ENCODE measurements around the gene NMNAT2.

Gene NMNAT2

DNA sequence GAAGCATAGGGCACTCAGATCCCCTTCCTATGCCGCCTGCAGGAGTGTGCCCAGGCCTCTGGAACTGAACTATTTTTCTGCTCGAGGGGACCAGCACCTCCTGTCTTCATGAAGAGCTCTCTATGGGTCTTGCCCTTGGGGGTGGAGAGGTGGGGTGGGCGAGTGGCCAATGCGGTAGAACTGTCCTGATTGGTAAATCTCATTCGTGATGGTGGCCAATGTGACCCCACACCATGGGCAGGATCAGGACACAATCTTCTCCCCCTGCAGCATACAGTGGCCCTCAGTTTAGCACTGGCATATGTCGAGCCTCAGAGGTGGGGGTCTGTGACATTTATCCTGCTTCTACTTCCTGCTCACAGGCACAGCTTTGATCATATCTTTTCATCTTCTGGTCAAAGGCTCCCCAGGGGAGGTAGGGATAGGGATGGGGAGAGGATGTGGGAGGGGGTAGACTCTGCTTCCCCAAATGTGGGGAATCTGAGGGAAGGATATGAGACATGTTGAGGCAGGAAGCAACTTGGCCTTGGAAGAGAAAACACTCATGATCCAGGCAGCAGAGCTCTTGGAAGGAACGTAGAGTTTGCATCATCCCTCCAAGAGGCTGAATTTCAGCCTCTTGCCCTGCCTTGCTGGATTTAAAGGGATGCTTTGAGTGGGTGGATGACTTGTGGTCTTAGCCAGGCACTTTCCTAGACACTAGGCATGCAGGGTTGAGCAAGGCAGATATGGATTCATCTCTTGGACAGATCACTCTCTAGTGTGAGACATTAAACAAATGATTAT is 150.3 kb downstream of the NMNAT2 start:
- no peaks in the 10 kb centered on the region for H3K36me3 Mint-ChIP-seq

DNA sequence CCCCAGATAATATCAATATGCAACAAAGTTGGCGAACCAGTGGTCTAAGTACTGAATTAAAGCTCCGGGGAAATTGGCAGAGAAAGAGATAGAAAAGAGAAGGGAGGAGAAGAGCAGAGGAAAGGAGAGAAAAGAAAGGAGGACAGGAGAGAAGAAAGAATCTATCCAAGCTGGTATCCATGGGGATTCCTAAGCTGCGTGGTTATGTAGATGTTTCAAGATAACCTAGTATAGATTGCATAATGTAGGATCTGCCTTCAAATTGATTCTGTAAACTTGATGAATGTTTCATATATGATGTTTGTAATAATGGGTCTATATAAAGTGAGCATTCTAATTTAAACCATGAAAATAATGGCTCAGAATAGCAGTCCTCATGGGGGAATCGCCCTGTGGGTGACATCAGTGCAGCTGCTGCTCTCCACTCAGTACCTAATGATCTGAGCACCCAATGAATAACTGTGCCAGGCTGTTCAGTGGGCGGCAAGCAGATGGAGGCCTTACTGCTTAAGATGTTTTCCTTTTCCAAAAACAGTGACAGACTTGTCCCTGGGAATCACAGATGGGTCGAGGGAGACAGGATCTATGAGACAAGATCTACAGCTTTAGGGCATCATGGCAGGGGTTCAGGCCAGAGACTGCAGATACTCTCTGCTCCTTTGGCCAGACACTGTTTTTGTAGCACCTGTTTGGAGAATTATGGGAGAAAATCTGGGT is 154.1 kb downstream of the NMNAT2 start:
- H3K9me3 Mint-ChIP-seq (ENCODE audit: low read depth): no peaks in the 10 kb centered on the region
- no peak overlapping the region for H3K27ac Mint-ChIP-seq
- no peaks in the 10 kb centered on the region for H3K36me3 Mint-ChIP-seq
- H3K4me3 Mint-ChIP-seq: no peak overlapping the region
- H3K4me1 Mint-ChIP-seq (ENCODE audit: low read depth): no peaks in the 10 kb centered on the region
- peaks cover 16% of the 10 kb centered on the region for H3K27me3 Mint-ChIP-seq

More for the DNA sequence above, 150.3 kb downstream of the NMNAT2 start:
- H3K27me3 Mint-ChIP-seq: peaks cover 14% of the 10 kb centered on the region
- no peak overlapping the region for H3K27ac Mint-ChIP-seq
- no peak overlapping the region for H3K4me3 Mint-ChIP-seq
- H3K4me1 Mint-ChIP-seq (ENCODE audit: low read depth): no peaks in the 10 kb centered on the region
- H3K9me3 Mint-ChIP-seq (ENCODE audit: low read depth): no peaks in the 10 kb centered on the region

DNA sequence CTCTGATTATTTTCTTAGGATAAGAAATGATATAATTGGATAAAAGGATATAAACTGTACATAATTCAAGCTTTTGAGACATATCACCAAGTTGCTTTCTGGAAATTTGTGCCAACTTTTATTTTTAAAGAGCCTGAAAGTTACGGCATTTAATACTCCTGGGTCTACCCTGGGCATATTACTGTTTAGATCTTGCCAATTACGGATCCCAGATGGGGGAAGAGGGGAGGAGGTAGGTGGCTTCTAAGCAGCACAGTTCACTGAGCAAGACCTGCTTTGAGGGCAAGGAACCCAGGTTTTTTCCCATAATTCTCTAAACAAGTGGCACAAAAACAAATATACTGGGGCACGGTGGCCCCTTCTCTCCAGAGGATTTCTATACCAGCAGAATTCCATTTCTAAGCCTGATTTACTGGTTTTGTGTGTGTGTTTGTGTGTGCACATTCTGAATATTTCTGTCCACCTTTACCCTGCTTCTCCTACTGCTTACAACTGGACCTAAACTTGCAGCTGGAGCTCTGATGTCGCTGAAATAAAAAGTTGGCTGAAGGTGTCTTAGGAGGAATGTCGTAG is 155.5 kb downstream of the NMNAT2 start:
- peaks cover 21% of the 10 kb centered on the region for H3K27me3 Mint-ChIP-seq

GRCh38 chr1:183259924-183260323 is 158.3 kb downstream of the NMNAT2 start:
- Mint-ChIP-seq H3K4me1 (ENCODE audit: low read depth) (no peaks in the 10 kb centered on the region), H3K27me3 (peaks cover 16% of the 10 kb centered on the region), H3K36me3 (no peaks in the 10 kb centered on the region), H3K9me3 (ENCODE audit: low read depth) (no peaks in the 10 kb centered on the region), H3K4me3 (no peak overlapping the region), H3K27ac (no peak overlapping the region)

More for the DNA sequence above, 155.5 kb downstream of the NMNAT2 start:
- H3K4me3 Mint-ChIP-seq: no peak overlapping the region
- no peak overlapping the region for H3K27ac Mint-ChIP-seq
- H3K36me3 Mint-ChIP-seq: no peaks in the 10 kb centered on the region
- no peaks in the 10 kb centered on the region for H3K4me1 Mint-ChIP-seq (ENCODE audit: low read depth)
- H3K9me3 Mint-ChIP-seq (ENCODE audit: low read depth): no peaks in the 10 kb centered on the region

DNA sequence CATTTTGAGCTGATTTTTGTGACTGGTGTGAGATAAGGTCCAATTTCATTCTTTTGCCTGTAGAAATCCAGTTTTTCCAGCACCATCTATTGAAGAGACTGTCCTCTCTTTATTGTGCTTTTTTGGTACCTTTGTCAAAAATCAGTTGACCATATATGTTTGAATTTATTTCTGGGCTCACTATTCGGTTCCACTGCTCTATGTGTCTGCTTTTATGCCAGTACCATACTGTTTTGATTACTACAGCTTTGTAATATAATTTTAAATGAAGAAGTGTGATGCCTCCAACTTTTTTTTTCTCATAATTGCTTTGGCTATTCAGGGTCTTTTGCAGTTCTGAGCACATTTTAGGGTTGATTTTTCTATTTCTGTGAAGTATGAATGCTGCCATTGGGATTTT is 163.1 kb downstream of the NMNAT2 start:
- peaks cover 10% of the 10 kb centered on the region for H3K27me3 Mint-ChIP-seq
- H3K4me3 Mint-ChIP-seq: no peak overlapping the region
- H3K36me3 Mint-ChIP-seq: no peaks in the 10 kb centered on the region
- H3K4me1 Mint-ChIP-seq (ENCODE audit: low read depth): no peaks in the 10 kb centered on the region
- H3K9me3 Mint-ChIP-seq (ENCODE audit: low read depth): no peaks in the 10 kb centered on the region
- no peak overlapping the region for H3K27ac Mint-ChIP-seq

GRCh38 chr1:183251959-183252450 is 166.2 kb downstream of the NMNAT2 start:
- Mint-ChIP-seq H3K27ac (no peak overlapping the region), H3K27me3 (no peaks in the 10 kb centered on the region), H3K9me3 (ENCODE audit: low read depth) (no peaks in the 10 kb centered on the region), H3K4me1 (ENCODE audit: low read depth) (no peaks in the 10 kb centered on the region), H3K4me3 (no peak overlapping the region), H3K36me3 (no peaks in the 10 kb centered on the region)

DNA sequence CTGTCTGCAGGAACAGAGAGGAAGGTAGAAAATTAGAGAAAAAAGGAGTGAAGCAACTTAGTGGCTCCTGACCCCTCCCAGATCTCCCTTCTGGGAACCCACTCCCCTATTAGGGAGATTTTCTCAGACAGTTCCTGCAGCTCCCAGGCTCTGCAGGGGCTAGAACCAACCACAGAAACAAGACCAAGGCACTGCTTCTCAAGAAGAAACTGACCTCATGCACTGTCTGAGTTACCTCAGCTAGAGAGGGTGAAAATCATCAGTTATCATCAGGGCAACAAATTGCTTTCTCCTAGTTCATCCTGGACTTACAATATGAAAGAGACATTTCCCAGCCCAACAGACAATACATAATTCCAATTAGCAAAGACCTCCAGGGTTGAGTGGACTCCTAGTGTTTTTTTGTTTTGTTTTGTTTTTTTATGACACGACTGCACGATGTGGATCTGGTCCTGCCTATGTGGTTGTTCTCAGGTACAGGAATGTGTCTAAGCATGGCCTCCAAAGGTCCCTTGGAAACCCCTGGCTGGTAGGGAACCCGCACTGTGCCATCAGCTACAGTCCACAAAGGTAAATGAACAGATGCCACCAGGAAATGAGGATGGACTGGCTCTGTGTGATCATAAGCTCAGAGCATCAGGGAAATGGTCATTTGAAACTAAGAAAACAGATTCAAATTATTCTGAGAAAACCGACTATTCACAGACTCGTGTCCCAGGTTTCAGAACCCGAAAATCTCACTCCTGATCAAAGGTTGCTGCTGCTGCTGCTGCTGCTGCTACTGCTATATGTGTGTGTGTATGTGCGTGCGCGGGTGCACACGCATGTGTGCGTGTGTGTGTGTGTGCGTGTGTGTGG is 166.8 kb downstream of the NMNAT2 start:
- Mint-ChIP-seq H3K36me3 (no peaks in the 10 kb centered on the region), H3K27me3 (no peaks in the 10 kb centered on the region), H3K27ac (no peak overlapping the region), H3K4me1 (ENCODE audit: low read depth) (no peaks in the 10 kb centered on the region), H3K9me3 (ENCODE audit: low read depth) (no peaks in the 10 kb centered on the region), H3K4me3 (no peak overlapping the region)

DNA sequence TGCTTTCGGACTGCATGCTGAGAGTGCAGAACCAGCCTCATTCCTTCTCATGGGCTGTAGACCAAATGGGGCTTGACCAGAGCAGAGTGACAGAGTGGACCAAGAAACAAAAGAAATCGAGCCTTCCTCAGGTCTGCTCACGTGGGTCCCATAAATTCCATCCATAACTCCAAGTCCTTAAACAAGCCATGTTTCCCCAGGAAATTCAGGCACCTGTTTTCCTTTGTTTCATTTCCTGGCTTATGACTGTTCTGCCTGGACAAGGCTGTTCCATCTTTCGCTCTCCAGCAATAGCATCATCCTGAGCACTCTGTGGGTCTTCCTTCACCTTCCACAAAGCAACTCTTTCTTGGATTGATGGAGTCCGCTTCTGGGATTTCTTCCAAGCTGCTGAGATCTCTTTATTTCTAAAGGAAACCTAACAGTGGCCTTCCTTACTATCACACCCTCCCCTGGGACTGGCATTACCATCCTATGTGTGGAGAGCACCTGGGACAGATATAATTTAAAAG is 168.2 kb downstream of the NMNAT2 start:
- H3K27ac Mint-ChIP-seq: no peak overlapping the region
- no peaks in the 10 kb centered on the region for H3K9me3 Mint-ChIP-seq (ENCODE audit: low read depth)
- H3K4me3 Mint-ChIP-seq: no peak overlapping the region
- H3K4me1 Mint-ChIP-seq (ENCODE audit: low read depth): no peaks in the 10 kb centered on the region
- H3K27me3 Mint-ChIP-seq: no peaks in the 10 kb centered on the region
- H3K36me3 Mint-ChIP-seq: peaks cover 2% of the 10 kb centered on the region

- H3K4me3 Mint-ChIP-seq: no peak overlapping the region
- no peaks in the 10 kb centered on the region for H3K4me1 Mint-ChIP-seq (ENCODE audit: low read depth)
- no peaks in the 10 kb centered on the region for H3K27me3 Mint-ChIP-seq
- H3K27ac Mint-ChIP-seq: no peak overlapping the region
- peaks cover 2% of the 10 kb centered on the region for H3K36me3 Mint-ChIP-seq
- no peaks in the 10 kb centered on the region for H3K9me3 Mint-ChIP-seq (ENCODE audit: low read depth)
Measured at GRCh38 chr1:183248989-183249691, 169.0 kb downstream of the NMNAT2 start.

- Mint-ChIP-seq H3K4me3 (no peak overlapping the region), H3K27ac (no peak overlapping the region), H3K27me3 (no peaks in the 10 kb centered on the region), H3K9me3 (ENCODE audit: low read depth) (no peaks in the 10 kb centered on the region), H3K4me1 (ENCODE audit: low read depth) (no peaks in the 10 kb centered on the region), H3K36me3 (peaks cover 2% of the 10 kb centered on the region)
Measured at GRCh38 chr1:183247931-183248330, 170.2 kb downstream of the NMNAT2 start.

- H3K4me1 Mint-ChIP-seq (ENCODE audit: low read depth): no peaks in the 10 kb centered on the region
- H3K27me3 Mint-ChIP-seq: no peaks in the 10 kb centered on the region
- no peaks in the 10 kb centered on the region for H3K9me3 Mint-ChIP-seq (ENCODE audit: low read depth)
- H3K36me3 Mint-ChIP-seq: peaks cover 2% of the 10 kb centered on the region
- H3K4me3 Mint-ChIP-seq: no peak overlapping the region
- no peak overlapping the region for H3K27ac Mint-ChIP-seq
Measured at GRCh38 chr1:183247484-183247883, 170.7 kb downstream of the NMNAT2 start.

DNA sequence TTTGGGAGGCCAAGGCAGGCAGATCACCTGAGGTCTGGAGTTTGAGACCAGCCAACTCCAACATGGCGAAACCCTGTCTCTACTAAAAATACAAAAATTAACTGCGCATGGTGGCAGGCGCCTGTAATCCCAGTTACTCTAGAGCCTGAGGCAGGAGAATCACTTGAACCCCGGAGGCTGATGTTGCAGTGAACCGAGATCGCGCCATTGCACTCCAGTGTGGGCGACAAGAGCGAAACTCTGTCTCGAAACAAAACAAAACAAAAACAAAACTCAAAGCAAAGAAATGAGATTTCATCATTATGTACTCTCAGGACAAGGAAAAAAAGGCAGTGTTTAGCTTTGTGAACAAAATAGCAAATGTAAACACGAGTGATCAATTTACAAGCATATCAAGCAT is 171.1 kb downstream of the NMNAT2 start:
- peaks cover 2% of the 10 kb centered on the region for H3K36me3 Mint-ChIP-seq
- no peak overlapping the region for H3K27ac Mint-ChIP-seq
- no peaks in the 10 kb centered on the region for H3K4me1 Mint-ChIP-seq (ENCODE audit: low read depth)
- H3K4me3 Mint-ChIP-seq: no peak overlapping the region
- H3K27me3 Mint-ChIP-seq: peaks cover under 1% of the 10 kb centered on the region
- H3K9me3 Mint-ChIP-seq (ENCODE audit: low read depth): no peaks in the 10 kb centered on the region

DNA sequence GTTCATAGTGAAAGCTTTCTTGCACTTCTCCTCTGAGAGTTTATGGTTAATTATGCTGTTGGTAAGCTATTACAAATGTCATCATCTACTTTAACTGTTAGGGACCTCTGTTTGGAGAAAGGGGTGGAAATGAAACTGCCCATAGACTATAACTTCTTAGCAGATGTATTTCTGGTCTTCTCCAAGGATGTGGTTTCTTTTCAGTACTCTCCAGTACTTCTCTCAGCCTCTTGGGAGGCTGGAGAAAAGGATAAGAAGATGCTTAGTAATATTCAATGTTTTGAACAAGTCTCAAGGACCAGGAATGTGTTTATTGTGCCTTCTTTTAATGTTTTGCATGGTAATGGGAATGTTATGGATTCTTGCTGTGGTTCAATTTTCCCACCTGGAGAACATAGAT is 171.7 kb downstream of the NMNAT2 start:
- peaks cover 2% of the 10 kb centered on the region for H3K36me3 Mint-ChIP-seq
- no peaks in the 10 kb centered on the region for H3K4me1 Mint-ChIP-seq (ENCODE audit: low read depth)
- H3K27ac Mint-ChIP-seq: no peak overlapping the region
- H3K4me3 Mint-ChIP-seq: no peak overlapping the region
- peaks cover 2% of the 10 kb centered on the region for H3K27me3 Mint-ChIP-seq
- no peaks in the 10 kb centered on the region for H3K9me3 Mint-ChIP-seq (ENCODE audit: low read depth)

- H3K9me3 Mint-ChIP-seq (ENCODE audit: low read depth): no peaks in the 10 kb centered on the region
- no peak overlapping the region for H3K27ac Mint-ChIP-seq
- H3K36me3 Mint-ChIP-seq: peaks cover 2% of the 10 kb centered on the region
- H3K4me1 Mint-ChIP-seq (ENCODE audit: low read depth): no peaks in the 10 kb centered on the region
- H3K4me3 Mint-ChIP-seq: no peak overlapping the region
- peaks cover 2% of the 10 kb centered on the region for H3K27me3 Mint-ChIP-seq
Measured at GRCh38 chr1:183245357-183245756, 172.8 kb downstream of the NMNAT2 start.
